SU-DHL-6 (cell line): ENCODE measurements around the gene OSBP2.

Experiments
- CTCF ChIP-seq: fragments of 200-600 bp; sonication (generic); IDR thresholded peaks from one replicate; pipeline ENCODE4 v1.5.1; 2017; ENCODE audit warnings: antibody characterized with exemption, mild to moderate bottlenecking, low read length, moderate library complexity; ENCODE audit not compliant: insufficient read depth, poor library complexity, severe bottlenecking
- EZH2phosphoT487 ChIP-seq: fragments of 200-600 bp; sonication (generic), shearing (Covaris generic); conservative IDR thresholded peaks from 2 replicates; pipeline ENCODE4 v1.6.1; 2018; ENCODE audit warnings: mild to moderate bottlenecking, antibody characterized with exemption, low read length, moderate library complexity, mixed read lengths

GRCh38 chr22:30934053-30934452, 239.4 kb downstream of the OSBP2 start:
- TF ChIP-seq CTCF (no peak), EZH2phosphoT487 (no peak)
